ENCODE measurements around the gene CXCL13.

DNA sequence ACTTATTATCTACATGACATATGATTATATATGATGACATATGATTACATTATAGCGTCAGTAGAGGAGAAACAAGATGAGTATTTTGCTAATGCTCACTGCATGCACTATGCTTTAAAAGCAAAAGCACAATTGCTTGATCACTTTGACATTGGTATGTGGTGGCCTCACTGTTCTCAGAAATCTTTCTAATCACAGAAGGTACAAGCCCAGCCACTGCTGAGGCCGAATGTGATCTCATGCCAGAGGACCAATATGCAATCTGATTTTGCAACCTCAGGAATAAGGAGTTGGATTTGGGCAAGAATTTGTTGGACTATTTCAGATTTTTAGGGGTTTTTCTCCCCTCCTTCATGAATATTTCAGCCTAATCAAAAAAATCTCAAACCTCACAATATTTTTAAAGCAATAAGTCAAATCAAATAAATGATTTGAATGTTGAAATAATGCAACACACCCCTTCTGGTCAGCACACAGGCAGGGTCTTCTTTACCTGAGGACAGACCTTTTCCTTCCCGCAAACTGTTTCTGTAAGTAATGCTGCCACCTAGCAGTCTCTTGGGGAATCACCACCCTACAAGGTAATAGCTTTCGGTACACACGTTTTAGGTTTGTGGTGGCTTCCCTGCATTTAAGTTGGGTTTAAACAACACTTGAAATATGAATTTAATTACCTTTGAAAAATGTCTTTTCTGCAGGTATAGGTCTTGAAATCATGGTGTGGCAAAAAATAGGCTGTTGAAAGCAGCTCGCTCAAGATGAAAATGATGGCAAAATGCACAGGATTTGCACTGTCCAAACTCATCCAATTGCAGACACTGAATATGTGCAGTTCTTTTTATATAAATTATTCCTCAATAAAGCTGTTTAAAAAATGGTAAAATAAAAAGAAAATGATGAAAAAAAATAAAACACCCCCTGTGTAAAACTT is 4.8 kb upstream of the CXCL13 start:
- TF ChIP-seq, protein P1, sequence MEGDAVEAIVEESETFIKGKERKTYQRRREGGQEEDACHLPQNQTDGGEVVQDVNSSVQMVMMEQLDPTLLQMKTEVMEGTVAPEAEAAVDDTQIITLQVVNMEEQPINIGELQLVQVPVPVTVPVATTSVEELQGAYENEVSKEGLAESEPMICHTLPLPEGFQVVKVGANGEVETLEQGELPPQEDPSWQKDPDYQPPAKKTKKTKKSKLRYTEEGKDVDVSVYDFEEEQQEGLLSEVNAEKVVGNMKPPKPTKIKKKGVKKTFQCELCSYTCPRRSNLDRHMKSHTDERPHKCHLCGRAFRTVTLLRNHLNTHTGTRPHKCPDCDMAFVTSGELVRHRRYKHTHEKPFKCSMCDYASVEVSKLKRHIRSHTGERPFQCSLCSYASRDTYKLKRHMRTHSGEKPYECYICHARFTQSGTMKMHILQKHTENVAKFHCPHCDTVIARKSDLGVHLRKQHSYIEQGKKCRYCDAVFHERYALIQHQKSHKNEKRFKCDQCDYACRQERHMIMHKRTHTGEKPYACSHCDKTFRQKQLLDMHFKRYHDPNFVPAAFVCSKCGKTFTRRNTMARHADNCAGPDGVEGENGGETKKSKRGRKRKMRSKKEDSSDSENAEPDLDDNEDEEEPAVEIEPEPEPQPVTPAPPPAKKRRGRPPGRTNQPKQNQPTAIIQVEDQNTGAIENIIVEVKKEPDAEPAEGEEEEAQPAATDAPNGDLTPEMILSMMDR (IDR thresholded peaks at IDR 0.05) = peak; percentile 62 to 80 (median 73)
- no peak for TF ChIP-seq POLR2A (IDR thresholded peaks at IDR 0.05)
